Coronary artery (tissue), 2 donors: ENCODE results near the gene BEST1.

ENCODE experiments used
- DNase-seq: peaks from one replicate; pipeline ENCODE4 v3.0.0-alpha.2; 2017; ENCODE audit warnings: low spot score
- H3K27ac ChIP-seq, 2 donors: fragments of 200-600 bp; sonication (generic); one replicate each; pipeline ENCODE4 v1.5.1; 2016 to 2019
- H3K4me3 ChIP-seq: fragments of 200-600 bp; sonication (generic); 2 replicates; pipeline ENCODE4 v1.5.1; 2016; ENCODE audit warnings: mild to moderate bottlenecking, moderate library complexity
- CTCF ChIP-seq: fragments of 200-600 bp; sonication (generic); IDR thresholded peaks from one replicate; pipeline ENCODE4 v1.5.1; 2019; ENCODE audit warnings: antibody characterized with exemption

BEST1 gene

GRCh38 chr11:61975638-61976419 lies 25.7 kb downstream of the BEST1 start:
- TF ChIP-seq CTCF: no peak
- H3K27ac ChIP-seq: peak overlapping the region; percentile 76 to 100
- no peak overlapping the region for H3K4me3 ChIP-seq
- DNase-seq: no peak

- DNase-seq: no peak
- TF ChIP-seq CTCF: no peak
- Histone ChIP-seq H3K4me3 (no peak overlapping the region), H3K27ac (no peak overlapping the region)
Measured at GRCh38 chr11:61976420-61976800, 26.3 kb downstream of the BEST1 start.

GRCh38 chr11:61976813-61977475 lies 26.8 kb downstream of the BEST1 start:
- TF ChIP-seq CTCF: no peak
- no peak overlapping the region for H3K27ac ChIP-seq

GRCh38 chr11:61978703-61979661 lies 28.8 kb downstream of the BEST1 start:
- no peak for DNase-seq
- Histone ChIP-seq H3K4me3 (no peak overlapping the region), H3K27ac (peak overlapping the region; percentile 49 to 81)
- TF ChIP-seq CTCF: no peak

More at GRCh38 chr11:61976813-61977475, 26.8 kb downstream of the BEST1 start:
- H3K4me3 ChIP-seq: no peak overlapping the region
- DNase-seq: no peak

GRCh38 chr11:61980783-61981541 lies 30.8 kb downstream of the BEST1 start:
- TF ChIP-seq CTCF: no peak
- DNase-seq: no peak
- no peak overlapping the region for H3K4me3 ChIP-seq
- H3K27ac ChIP-seq: no peak overlapping the region

GRCh38 chr11:61983419-61983818 lies 33.3 kb downstream of the BEST1 start:
- Histone ChIP-seq H3K27ac (no peak overlapping the region), H3K4me3 (no peak overlapping the region)
- no peak for DNase-seq
- TF ChIP-seq CTCF: no peak
